ENCODE measurements around the gene FOXF2.

FOXF2 gene

GRCh38 chr6:1377526-1377925, 11.8 kb upstream of the FOXF2 start:
- Histone ChIP-seq H3K79me2 (ENCODE audit: insufficient read depth, low read length) (no peaks in the 10 kb centered on the region), H3K9me2 (replicated peaks; ENCODE audit: low read depth, low read length) (no peaks in the 10 kb centered on the region), H3K4me3 (ENCODE audit: low read length, poor library complexity, severe bottlenecking) (no peak overlapping the region), H4K20me1 (ENCODE audit: insufficient read depth, low read length, poor library complexity, severe bottlenecking) (no peaks in the 10 kb centered on the region), H3K27me3 (ENCODE audit: insufficient read depth, low read length, poor library complexity, severe bottlenecking) (no peaks in the 10 kb centered on the region), H3K4me1 (ENCODE audit: insufficient read depth, low read length, poor library complexity, severe bottlenecking) (no peaks in the 10 kb centered on the region), H3F3A (ENCODE audit: low read depth) (no peaks in the 10 kb centered on the region), H3K36me3 (ENCODE audit: insufficient read depth, low read length) (no peaks in the 10 kb centered on the region), H2AFZ (ENCODE audit: low read length) (no peak overlapping the region), H3K4me2 (ENCODE audit: low read depth, low read length, poor library complexity, severe bottlenecking) (no peak overlapping the region), H3K9ac (ENCODE audit: low read depth, low read length, poor library complexity, severe bottlenecking) (no peak overlapping the region), H3K9me3 (ENCODE audit: insufficient read depth, low read depth, low read length) (peaks cover 2% of the 10 kb centered on the region; the same call in 1 of the 2 replicates)
- TF ChIP-seq EZH2phosphoT487 (IDR thresholded peaks at IDR 0.05; ENCODE audit: borderline replicate concordance) (no peak), CTCF (conservative IDR thresholded peaks at IDR 0.05; ENCODE audit: low read length) (no peak)

- H4K20me1 ChIP-seq (ENCODE audit: insufficient read depth, low read length, poor library complexity, severe bottlenecking), result no peaks in the 10 kb centered on the region
Observed at GRCh38 chr6:1378065-1379016, 11.0 kb upstream of the FOXF2 start.

GRCh38 chr6:1379017-1379787, 10.2 kb upstream of the FOXF2 start:
- Histone ChIP-seq H3K4me1 (ENCODE audit: insufficient read depth, low read length, poor library complexity, severe bottlenecking) (no peaks in the 10 kb centered on the region), H3K27me3 (ENCODE audit: insufficient read depth, low read length, poor library complexity, severe bottlenecking) (no peaks in the 10 kb centered on the region), H3K79me2 (ENCODE audit: insufficient read depth, low read length) (no peaks in the 10 kb centered on the region), H3K9me3 (ENCODE audit: insufficient read depth, low read depth, low read length) (peaks cover 2% of the 10 kb centered on the region; the same call in 1 of the 2 replicates), H3K4me2 (ENCODE audit: low read depth, low read length, poor library complexity, severe bottlenecking) (no peak overlapping the region), H4K20me1 (ENCODE audit: insufficient read depth, low read length, poor library complexity, severe bottlenecking) (no peaks in the 10 kb centered on the region), H3K4me3 (ENCODE audit: low read length, poor library complexity, severe bottlenecking) (no peak overlapping the region), H3K9me2 (replicated peaks; ENCODE audit: low read depth, low read length) (no peaks in the 10 kb centered on the region), H3F3A (ENCODE audit: low read depth) (no peaks in the 10 kb centered on the region), H3K36me3 (ENCODE audit: insufficient read depth, low read length) (no peaks in the 10 kb centered on the region), H2AFZ (ENCODE audit: low read length) (no peak overlapping the region), H3K9ac (ENCODE audit: low read depth, low read length, poor library complexity, severe bottlenecking) (no peak overlapping the region)
- no peak for TF ChIP-seq EZH2phosphoT487 (IDR thresholded peaks at IDR 0.05; ENCODE audit: borderline replicate concordance)
- TF ChIP-seq CTCF (conservative IDR thresholded peaks at IDR 0.05; ENCODE audit: low read length), result no peak

More at GRCh38 chr6:1378065-1379016, 11.0 kb upstream of the FOXF2 start:
- Histone ChIP-seq H3F3A (ENCODE audit: low read depth) (no peaks in the 10 kb centered on the region), H3K36me3 (ENCODE audit: insufficient read depth, low read length) (no peaks in the 10 kb centered on the region), H3K27me3 (ENCODE audit: insufficient read depth, low read length, poor library complexity, severe bottlenecking) (no peaks in the 10 kb centered on the region), H3K4me3 (ENCODE audit: low read length, poor library complexity, severe bottlenecking) (no peak overlapping the region), H3K4me2 (ENCODE audit: low read depth, low read length, poor library complexity, severe bottlenecking) (no peak overlapping the region), H2AFZ (ENCODE audit: low read length) (no peak overlapping the region), H3K9ac (ENCODE audit: low read depth, low read length, poor library complexity, severe bottlenecking) (no peak overlapping the region), H3K9me2 (replicated peaks; ENCODE audit: low read depth, low read length) (no peaks in the 10 kb centered on the region), H3K79me2 (ENCODE audit: insufficient read depth, low read length) (no peaks in the 10 kb centered on the region), H3K4me1 (ENCODE audit: insufficient read depth, low read length, poor library complexity, severe bottlenecking) (no peaks in the 10 kb centered on the region), H3K9me3 (ENCODE audit: insufficient read depth, low read depth, low read length) (peaks cover 2% of the 10 kb centered on the region; the same call in 1 of the 2 replicates)
- TF ChIP-seq EZH2phosphoT487 (IDR thresholded peaks at IDR 0.05; ENCODE audit: borderline replicate concordance) (no peak), CTCF (conservative IDR thresholded peaks at IDR 0.05; ENCODE audit: low read length) (no peak)
